PC-9 (cell line): ENCODE data around the gene KCNH1. TPM values are rescaled to one million over a fixed set of nuclear protein-coding genes. Genes with fewer than 3 reads are reported as not detected.

Source experiments
- BruUV-seq: library from RNA; stranded (reverse); fragments of 400-500 nt; replicated peaks from 2 replicates; lab custom pipeline; 2021; lab: Mats Ljungman, UMichigan
- CTCF ChIA-PET: fragments of 300-600 bp; sonication (Branson Sonifier 250); formaldehyde crosslinking; loops from one replicate; lab custom pipeline; 2022; ENCODE audit warnings: antibody characterized with exemption; lab: Charles Lee
- POLR2A ChIA-PET: fragments of 300-600 bp; sonication (Branson Sonifier 250); formaldehyde crosslinking; loops from one replicate; lab custom pipeline; 2022; ENCODE audit warnings: antibody characterized with exemption; ENCODE audit not compliant: unreplicated experiment; lab: Charles Lee
- DNase-seq, 2 experiments: peaks; one replicate each; pipeline versions ENCODE4 v3.0.0 to v3.0.0-alpha.2; 2015 to 2022; ENCODE audit warnings: mixed read lengths in 1 of 2
- H2AFZ ChIP-seq: fragments of 200-600 bp; sonication (generic); 2 replicates; pipeline ENCODE4 v1.8.1; 2017; ENCODE audit warnings: antibody characterized with exemption
- H3F3A ChIP-seq: fragments of 200-600 bp; sonication (generic); 2 replicates; pipeline ENCODE4 v1.8.1; 2017; ENCODE audit warnings: antibody characterized with exemption, mild to moderate bottlenecking, low read depth; ENCODE audit not compliant: insufficient read depth
- H3K27ac ChIP-seq: fragments of 200-600 bp; sonication (generic); 2 replicates; pipeline ENCODE4 v1.6.1; 2016; ENCODE audit warnings: mixed run types
- H3K27me3 ChIP-seq: fragments of 200-600 bp; sonication (generic); 2 replicates; pipeline ENCODE4 v1.6.1; 2016; ENCODE audit warnings: low read depth, mixed run types; ENCODE audit not compliant: insufficient read depth
- H3K36me3 ChIP-seq: fragments of 200-600 bp; sonication (generic); 2 replicates; pipeline ENCODE4 v1.6.1; 2016; ENCODE audit warnings: low read depth, mixed run types
- H3K4me1 ChIP-seq: fragments of 200-600 bp; sonication (generic); replicated peaks from 2 replicates; pipeline ENCODE4 v1.6.1; 2016; ENCODE audit warnings: mixed run types; ENCODE audit not compliant: insufficient read depth
- H3K4me2 ChIP-seq: fragments of 200-600 bp; sonication (generic); 2 replicates; pipeline ENCODE4 v1.6.1; 2017; ENCODE audit warnings: mixed run types
- H3K4me3 ChIP-seq: fragments of 200-600 bp; sonication (generic); 2 replicates; pipeline ENCODE4 v1.6.1; 2016; ENCODE audit warnings: mixed run types
- H3K79me2 ChIP-seq: fragments of 200-600 bp; sonication (generic); 2 replicates; pipeline ENCODE4 v1.6.1; 2017; ENCODE audit warnings: low read depth, mixed run types
- H3K9me2 ChIP-seq: fragments of 200-600 bp; sonication (generic); 2 replicates; pipeline ENCODE4 v1.8.1; 2017; ENCODE audit warnings: mild to moderate bottlenecking; ENCODE audit not compliant: insufficient read depth
- H3K9me3 ChIP-seq: fragments of 200-600 bp; sonication (generic); 2 replicates; pipeline ENCODE4 v1.8.1; 2016; ENCODE audit warnings: low read depth; ENCODE audit not compliant: insufficient read depth
- H4K20me1 ChIP-seq: fragments of 200-600 bp; sonication (generic); 2 replicates; pipeline ENCODE4 v1.8.1; 2017; ENCODE audit not compliant: insufficient read depth
- CTCF ChIP-seq: fragments of 200-600 bp; sonication (generic); conservative IDR thresholded peaks from 2 replicates; pipeline ENCODE4 v1.6.1; 2017; ENCODE audit warnings: mixed run types, antibody characterized with exemption, mild to moderate bottlenecking, moderate library complexity
- EZH2 ChIP-seq: fragments of 200-600 bp; sonication (generic); IDR thresholded peaks from 2 replicates; pipeline ENCODE4 v1.8.0; 2017; ENCODE audit warnings: antibody characterized with exemption, low read depth
- intact Hi-C: fragments of 100-400 bp; cut with micrococcal nuclease; formaldehyde crosslinking; loops from one replicate; pipeline ENCODE4 v1.10.0; 2022; ENCODE audit not compliant: unreplicated experiment
- total RNA-seq: library from RNA; stranded (reverse); gene quantifications from 2 replicates; pipeline ENCODE4 v1.2.3, GENCODE V29; 2021

KCNH1 gene
- total RNA-seq, 1 experiment from 2014 or later = not detected

GRCh38 chr1:210690236-210690635 lies 443.7 kb downstream of the KCNH1 start:
- peaks cover 5% of the 10 kb centered on the region; the same call in 1 of the 2 replicates for H3K27me3 ChIP-seq
- H3K79me2 ChIP-seq = no peaks in the 10 kb centered on the region
- POLR2A ChIA-PET = no interaction called here
- intact Hi-C loops = no loop called here
- H3K4me3 ChIP-seq = no peak overlapping the region
- H2AFZ ChIP-seq = no peak overlapping the region
- no peaks in the 10 kb centered on the region for H3K4me1 ChIP-seq
- H4K20me1 ChIP-seq = no peaks in the 10 kb centered on the region
- no peaks in the 10 kb centered on the region for H3K36me3 ChIP-seq
- no TSS peak for BruUV-seq
- TF ChIP-seq CTCF (no peak), EZH2 (no peak)
- H3K9me3 ChIP-seq = no peaks in the 10 kb centered on the region
- DNase-seq = no peak
- H3K9me2 ChIP-seq = no peaks in the 10 kb centered on the region
- no peak overlapping the region for H3K27ac ChIP-seq
- no peaks in the 10 kb centered on the region for H3F3A ChIP-seq
- H3K4me2 ChIP-seq = no peak overlapping the region
- CTCF ChIA-PET = interaction anchor here (0.7 kb wide), 1 partner anchor 683 kb away, joined by 3 read pairs; no protein-coding TSS in a partner anchor

DNA sequence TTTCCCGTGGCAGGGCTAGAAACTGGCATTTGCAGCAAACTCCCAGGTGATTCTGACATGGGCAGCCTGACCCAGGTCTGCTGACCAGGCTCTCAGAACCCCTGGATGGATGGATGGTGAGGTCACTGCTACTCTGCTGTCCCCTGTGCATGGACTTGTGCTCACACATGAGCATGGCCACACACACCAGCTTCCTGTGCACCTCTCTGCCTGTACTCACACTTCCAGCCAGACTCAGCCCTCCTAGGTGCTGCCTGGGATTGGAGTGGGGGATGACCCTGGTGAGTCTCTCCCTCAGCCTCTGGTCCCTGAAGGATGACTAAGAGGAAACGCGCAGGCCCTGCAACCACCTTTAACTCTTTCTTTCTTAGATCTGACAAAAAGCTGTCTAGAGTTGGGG lies 444.1 kb downstream of the KCNH1 start:
- ChIA-PET POLR2A (no interaction called here), CTCF (interaction anchor here (0.7 kb wide), 1 partner anchor 682 kb away, joined by 3 read pairs; no protein-coding TSS in a partner anchor)
- intact Hi-C loops = no loop called here
- TF ChIP-seq EZH2 = no peak
- no peak for TF ChIP-seq CTCF
- H3K79me2 ChIP-seq = no peaks in the 10 kb centered on the region
- no peak overlapping the region for H2AFZ ChIP-seq
- H3K9me2 ChIP-seq = no peaks in the 10 kb centered on the region
- no peaks in the 10 kb centered on the region for H3K36me3 ChIP-seq
- no peaks in the 10 kb centered on the region for H3F3A ChIP-seq
- H3K4me3 ChIP-seq = no peak overlapping the region
- peaks cover 5% of the 10 kb centered on the region; the same call in 1 of the 2 replicates for H3K27me3 ChIP-seq
- BruUV-seq = no TSS peak
- no peak overlapping the region for H3K4me2 ChIP-seq
- no peaks in the 10 kb centered on the region for H3K9me3 ChIP-seq
- DNase-seq = no peak
- no peaks in the 10 kb centered on the region for H3K4me1 ChIP-seq
- H4K20me1 ChIP-seq = no peaks in the 10 kb centered on the region
- H3K27ac ChIP-seq = no peak overlapping the region

GRCh38 chr1:210688512-210689234 lies 445.3 kb downstream of the KCNH1 start:
- Histone ChIP-seq H4K20me1 (no peaks in the 10 kb centered on the region), H3K27me3 (peaks cover 5% of the 10 kb centered on the region; the same call in 1 of the 2 replicates), H3F3A (no peaks in the 10 kb centered on the region), H2AFZ (no peak overlapping the region), H3K4me2 (no peak overlapping the region), H3K36me3 (no peaks in the 10 kb centered on the region), H3K79me2 (no peaks in the 10 kb centered on the region), H3K9me2 (no peaks in the 10 kb centered on the region), H3K4me3 (no peak overlapping the region), H3K27ac (no peak overlapping the region), H3K9me3 (no peaks in the 10 kb centered on the region), H3K4me1 (no peaks in the 10 kb centered on the region)
- no TSS peak for BruUV-seq
- ChIA-PET CTCF (no interaction called here), POLR2A (no interaction called here)
- intact Hi-C loops = no loop called here
- no peak for TF ChIP-seq CTCF
- TF ChIP-seq EZH2 = no peak
- no peak for DNase-seq
